GM23338 (cell line): Measurements from ENCODE around the gene HS6ST2. TPM values are rescaled to one million over a fixed set of nuclear protein-coding genes. Genes with fewer than 3 reads are reported as not detected.

Source experiments
- ATAC-seq: fragments of 200-7000 bp; cut with Tn5 transposase; 3 replicates; pipeline ENCODE4 v1.9.1; 2020
- DNase-seq: peaks from one replicate; pipeline ENCODE4 v3.0.0-alpha.2; 2015; ENCODE audit warnings: low spot score
- H2AFZ ChIP-seq: fragments of 200-600 bp; sonication (generic); 2 replicates; pipeline ENCODE4 v1.8.0; 2016; ENCODE audit warnings: antibody characterized with exemption, mild to moderate bottlenecking, moderate library complexity
- H3F3A ChIP-seq: fragments of 200-600 bp; sonication (generic); replicated peaks from 2 replicates; pipeline ENCODE4 v1.8.0; 2017; ENCODE audit warnings: antibody characterized with exemption, mixed run types, low read depth
- H3K27ac ChIP-seq: fragments of 200-600 bp; sonication (generic); 2 replicates; pipeline ENCODE4 v1.6.1; 2016; ENCODE audit warnings: low read depth
- H3K27me3 ChIP-seq: fragments of 200-600 bp; sonication (generic); 2 replicates; pipeline ENCODE4 v1.8.0; 2016; ENCODE audit warnings: mild to moderate bottlenecking, mixed run types, moderate library complexity; ENCODE audit not compliant: insufficient read depth
- H3K36me3 ChIP-seq: fragments of 200-600 bp; sonication (generic); 2 replicates; pipeline ENCODE4 v1.8.0; 2016; ENCODE audit warnings: mild to moderate bottlenecking; ENCODE audit not compliant: insufficient read depth
- H3K4me1 ChIP-seq: fragments of 200-600 bp; sonication (generic); 2 replicates; pipeline ENCODE4 v1.8.0; 2016; ENCODE audit warnings: mild to moderate bottlenecking, moderate library complexity; ENCODE audit not compliant: insufficient read depth
- H3K4me2 ChIP-seq: fragments of 200-600 bp; sonication (generic); 2 replicates; pipeline ENCODE4 v1.7.1; 2017; ENCODE audit warnings: mixed run types
- H3K4me3 ChIP-seq: fragments of 200-600 bp; sonication (generic); 2 replicates; pipeline ENCODE4 v1.6.1; 2016; ENCODE audit warnings: mixed run types
- H3K79me2 ChIP-seq: fragments of 200-600 bp; sonication (generic); replicated peaks from 2 replicates; pipeline ENCODE4 v1.8.0; 2017; ENCODE audit warnings: mild to moderate bottlenecking; ENCODE audit not compliant: insufficient read depth
- H3K9me2 ChIP-seq: fragments of 200-600 bp; sonication (generic); 2 replicates; pipeline ENCODE4 v1.8.0; 2017; ENCODE audit not compliant: insufficient read depth
- H4K20me1 ChIP-seq: fragments of 200-600 bp; sonication (generic); replicated peaks from 2 replicates; pipeline ENCODE4 v1.8.0; 2017; ENCODE audit warnings: mild to moderate bottlenecking; ENCODE audit not compliant: insufficient read depth
- H3K27ac Mint-ChIP-seq: 2 replicates; pipeline ENCODE4 v1.8.0; 2020; ENCODE audit warnings: inconsistent platforms, mild to moderate bottlenecking, moderate library complexity, mixed read lengths
- H3K27me3 Mint-ChIP-seq: 3 replicates; pipeline ENCODE4 v1.8.0; 2022; ENCODE audit warnings: low read depth, mild to moderate bottlenecking, moderate library complexity, mixed read lengths, inconsistent platforms; ENCODE audit not compliant: insufficient read depth, poor library complexity
- H3K36me3 Mint-ChIP-seq: 3 replicates; pipeline ENCODE4 v1.8.0; 2021; ENCODE audit warnings: low read depth, mild to moderate bottlenecking, inconsistent platforms, moderate library complexity, mixed read lengths
- H3K4me1 Mint-ChIP-seq: 3 replicates; pipeline ENCODE4 v1.8.0; 2020; ENCODE audit warnings: mild to moderate bottlenecking, inconsistent platforms, mixed read lengths
- H3K4me3 Mint-ChIP-seq: 3 replicates; pipeline ENCODE4 v1.8.0; 2021; ENCODE audit warnings: moderate library complexity, mild to moderate bottlenecking, inconsistent platforms, mixed read lengths
- H3K9me3 Mint-ChIP-seq: 3 replicates; pipeline ENCODE4 v1.8.0; 2020; ENCODE audit warnings: moderate library complexity, mild to moderate bottlenecking, inconsistent platforms, mixed read lengths
- CREB1 ChIP-seq: fragments of 250-450 bp; sonication (Bioruptor Pico); IDR thresholded peaks from 2 replicates; pipeline ENCODE4 v1.5.0; 2020; ENCODE audit warnings: low read depth, mild to moderate bottlenecking, moderate library complexity
- EZH2 ChIP-seq: fragments of 200-600 bp; sonication (generic); IDR thresholded peaks from one replicate; pipeline ENCODE4 v1.8.0; 2017; ENCODE audit warnings: antibody characterized with exemption, mild to moderate bottlenecking, low read depth; ENCODE audit not compliant: unreplicated experiment
- EZH2phosphoT487 ChIP-seq: fragments of 200-600 bp; sonication (generic); IDR thresholded peaks from one replicate; pipeline ENCODE4 v1.8.1; 2018; ENCODE audit warnings: antibody characterized with exemption; ENCODE audit not compliant: unreplicated experiment
- JUNB ChIP-seq: IDR thresholded peaks from one replicate; pipeline ENCODE4 v1.6.1; 2016; ENCODE audit warnings: antibody characterized with exemption; ENCODE audit not compliant: unreplicated experiment
- NANOG ChIP-seq: IDR thresholded peaks from 2 replicates; pipeline ENCODE4 v1.6.1; 2016; ENCODE audit warnings: antibody characterized with exemption, borderline replicate concordance
- POLR2AphosphoS5 ChIP-seq: IDR thresholded peaks from 2 replicates; pipeline ENCODE4 v1.6.1; 2016; ENCODE audit warnings: antibody characterized with exemption, low read depth
- REST ChIP-seq: IDR thresholded peaks from one replicate; pipeline ENCODE4 v1.6.1; 2018; ENCODE audit warnings: antibody characterized with exemption; ENCODE audit not compliant: unreplicated experiment
- STAT1 ChIP-seq: IDR thresholded peaks from one replicate; pipeline ENCODE4 v1.6.1; 2016; ENCODE audit warnings: antibody characterized with exemption; ENCODE audit not compliant: unreplicated experiment
- ZNF114 ChIP-seq: fragments of 250-450 bp; sonication (Bioruptor Pico); IDR thresholded peaks from 2 replicates; pipeline ENCODE4 v1.5.0; 2020; ENCODE audit warnings: mild to moderate bottlenecking, moderate library complexity
- ZNF331 ChIP-seq: fragments of 250-450 bp; sonication (Bioruptor Pico); IDR thresholded peaks from 2 replicates; pipeline ENCODE4 v1.5.0; 2020; ENCODE audit warnings: low read depth, mild to moderate bottlenecking, moderate library complexity
- polyA plus RNA-seq: library from polyadenylated mRNA; unstranded; fragments of >200 nt; fragmentation: Nextera tagmentation; extraction: Ambion mirVana; gene quantifications from 2 replicates; pipeline ENCODE4 v1.2.1, GENCODE V29; 2016
- total RNA-seq: library from RNA; depleted of rRNA; stranded (reverse); fragments of >200 nt; shearing (Covaris generic); gene quantifications from 2 replicates; pipeline ENCODE4 v1.2.3, GENCODE V29; 2014
- TF ChIP-seq, protein P1 (sequence below): fragments of 250-450 bp; sonication (Bioruptor Pico); IDR thresholded peaks from 2 replicates; pipeline ENCODE4 v1.5.0; 2020; ENCODE audit warnings: mild to moderate bottlenecking, moderate library complexity
- TF ChIP-seq, protein P2 (sequence below): IDR thresholded peaks from 2 replicates; pipeline ENCODE4 v1.6.1; 2016; ENCODE audit warnings: antibody characterized with exemption
- TF ChIP-seq, protein P3 (sequence below), 2 experiments: fragments of 200-600 bp in 1 of 2; sonication (generic) in 1 of 2; conservative IDR thresholded peaks; 2 replicates each; pipeline versions ENCODE4 v1.5.1 to v1.6.1; 2016 to 2017; ENCODE audit warnings: antibody characterized with exemption in 2 of 2, low read depth in 2 of 2, mild to moderate bottlenecking in 2 of 2, moderate library complexity in 1 of 2

HS6ST2 gene
- total and polyA plus RNA-seq, 2 experiments from 2014 or later, result 0.82 to 4.8 TPM

DNA sequence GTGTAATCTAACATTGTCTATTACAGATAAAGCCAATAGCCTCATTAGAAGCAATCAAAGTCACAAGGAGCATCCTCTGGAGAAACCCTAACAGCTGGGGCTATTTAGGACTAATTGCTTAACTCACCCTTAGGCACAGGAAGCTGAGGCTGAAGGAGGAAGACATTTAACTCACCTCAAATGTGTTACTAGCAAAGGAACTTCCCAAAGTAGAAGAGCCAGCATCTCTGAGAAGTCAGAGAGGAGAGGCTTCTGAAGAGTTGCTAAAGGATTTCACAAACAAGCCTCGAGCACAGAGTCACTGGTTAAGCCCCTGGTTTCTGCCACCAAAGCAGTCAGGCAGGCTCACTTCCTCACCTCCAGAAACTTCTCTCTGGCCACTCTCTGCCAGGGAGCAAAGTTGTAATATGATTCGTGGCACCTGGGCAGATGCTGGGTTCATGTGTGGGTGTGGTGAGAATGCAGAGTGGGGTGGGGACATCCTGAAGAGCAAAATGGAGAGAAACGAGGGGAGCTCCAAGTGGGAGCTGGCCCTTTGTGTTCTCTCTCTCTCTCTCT lies 201.3 kb downstream of the HS6ST2 start:
- H3K27ac Mint-ChIP-seq, result no peak overlapping the region
- H3K9me2 ChIP-seq, result no peaks in the 10 kb centered on the region
- TF ChIP-seq, protein P1, sequence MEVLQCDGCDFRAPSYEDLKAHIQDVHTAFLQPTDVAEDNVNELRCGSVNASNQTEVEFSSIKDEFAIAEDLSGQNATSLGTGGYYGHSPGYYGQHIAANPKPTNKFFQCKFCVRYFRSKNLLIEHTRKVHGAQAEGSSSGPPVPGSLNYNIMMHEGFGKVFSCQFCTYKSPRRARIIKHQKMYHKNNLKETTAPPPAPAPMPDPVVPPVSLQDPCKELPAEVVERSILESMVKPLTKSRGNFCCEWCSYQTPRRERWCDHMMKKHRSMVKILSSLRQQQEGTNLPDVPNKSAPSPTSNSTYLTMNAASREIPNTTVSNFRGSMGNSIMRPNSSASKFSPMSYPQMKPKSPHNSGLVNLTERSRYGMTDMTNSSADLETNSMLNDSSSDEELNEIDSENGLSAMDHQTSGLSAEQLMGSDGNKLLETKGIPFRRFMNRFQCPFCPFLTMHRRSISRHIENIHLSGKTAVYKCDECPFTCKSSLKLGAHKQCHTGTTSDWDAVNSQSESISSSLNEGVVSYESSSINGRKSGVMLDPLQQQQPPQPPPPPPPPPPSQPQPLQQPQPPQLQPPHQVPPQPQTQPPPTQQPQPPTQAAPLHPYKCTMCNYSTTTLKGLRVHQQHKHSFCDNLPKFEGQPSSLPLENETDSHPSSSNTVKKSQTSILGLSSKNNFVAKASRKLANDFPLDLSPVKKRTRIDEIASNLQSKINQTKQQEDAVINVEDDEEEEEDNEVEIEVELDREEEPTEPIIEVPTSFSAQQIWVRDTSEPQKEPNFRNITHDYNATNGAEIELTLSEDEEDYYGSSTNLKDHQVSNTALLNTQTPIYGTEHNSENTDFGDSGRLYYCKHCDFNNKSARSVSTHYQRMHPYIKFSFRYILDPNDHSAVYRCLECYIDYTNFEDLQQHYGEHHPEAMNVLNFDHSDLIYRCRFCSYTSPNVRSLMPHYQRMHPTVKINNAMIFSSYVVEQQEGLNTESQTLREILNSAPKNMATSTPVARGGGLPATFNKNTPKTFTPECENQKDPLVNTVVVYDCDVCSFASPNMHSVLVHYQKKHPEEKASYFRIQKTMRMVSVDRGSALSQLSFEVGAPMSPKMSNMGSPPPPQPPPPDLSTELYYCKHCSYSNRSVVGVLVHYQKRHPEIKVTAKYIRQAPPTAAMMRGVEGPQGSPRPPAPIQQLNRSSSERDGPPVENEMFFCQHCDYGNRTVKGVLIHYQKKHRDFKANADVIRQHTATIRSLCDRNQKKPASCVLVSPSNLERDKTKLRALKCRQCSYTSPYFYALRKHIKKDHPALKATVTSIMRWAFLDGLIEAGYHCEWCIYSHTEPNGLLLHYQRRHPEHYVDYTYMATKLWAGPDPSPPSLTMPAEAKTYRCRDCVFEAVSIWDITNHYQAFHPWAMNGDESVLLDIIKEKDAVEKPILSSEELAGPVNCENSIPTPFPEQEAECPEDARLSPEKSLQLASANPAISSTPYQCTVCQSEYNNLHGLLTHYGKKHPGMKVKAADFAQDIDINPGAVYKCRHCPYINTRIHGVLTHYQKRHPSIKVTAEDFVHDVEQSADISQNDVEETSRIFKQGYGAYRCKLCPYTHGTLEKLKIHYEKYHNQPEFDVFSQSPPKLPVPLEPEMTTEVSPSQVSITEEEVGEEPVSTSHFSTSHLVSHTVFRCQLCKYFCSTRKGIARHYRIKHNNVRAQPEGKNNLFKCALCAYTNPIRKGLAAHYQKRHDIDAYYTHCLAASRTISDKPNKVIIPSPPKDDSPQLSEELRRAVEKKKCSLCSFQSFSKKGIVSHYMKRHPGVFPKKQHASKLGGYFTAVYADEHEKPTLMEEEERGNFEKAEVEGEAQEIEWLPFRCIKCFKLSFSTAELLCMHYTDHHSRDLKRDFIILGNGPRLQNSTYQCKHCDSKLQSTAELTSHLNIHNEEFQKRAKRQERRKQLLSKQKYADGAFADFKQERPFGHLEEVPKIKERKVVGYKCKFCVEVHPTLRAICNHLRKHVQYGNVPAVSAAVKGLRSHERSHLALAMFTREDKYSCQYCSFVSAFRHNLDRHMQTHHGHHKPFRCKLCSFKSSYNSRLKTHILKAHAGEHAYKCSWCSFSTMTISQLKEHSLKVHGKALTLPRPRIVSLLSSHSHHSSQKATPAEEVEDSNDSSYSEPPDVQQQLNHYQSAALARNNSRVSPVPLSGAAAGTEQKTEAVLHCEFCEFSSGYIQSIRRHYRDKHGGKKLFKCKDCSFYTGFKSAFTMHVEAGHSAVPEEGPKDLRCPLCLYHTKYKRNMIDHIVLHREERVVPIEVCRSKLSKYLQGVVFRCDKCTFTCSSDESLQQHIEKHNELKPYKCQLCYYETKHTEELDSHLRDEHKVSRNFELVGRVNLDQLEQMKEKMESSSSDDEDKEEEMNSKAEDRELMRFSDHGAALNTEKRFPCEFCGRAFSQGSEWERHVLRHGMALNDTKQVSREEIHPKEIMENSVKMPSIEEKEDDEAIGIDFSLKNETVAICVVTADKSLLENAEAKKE, result no peak
- TF ChIP-seq REST, result no peak
- no peak for TF ChIP-seq STAT1
- no peak for TF ChIP-seq CREB1
- TF ChIP-seq EZH2, result no peak
- no peak for TF ChIP-seq NANOG
- no peak for TF ChIP-seq ZNF114
- no peak for TF ChIP-seq JUNB
- TF ChIP-seq EZH2phosphoT487, result no peak
- TF ChIP-seq, protein P2, sequence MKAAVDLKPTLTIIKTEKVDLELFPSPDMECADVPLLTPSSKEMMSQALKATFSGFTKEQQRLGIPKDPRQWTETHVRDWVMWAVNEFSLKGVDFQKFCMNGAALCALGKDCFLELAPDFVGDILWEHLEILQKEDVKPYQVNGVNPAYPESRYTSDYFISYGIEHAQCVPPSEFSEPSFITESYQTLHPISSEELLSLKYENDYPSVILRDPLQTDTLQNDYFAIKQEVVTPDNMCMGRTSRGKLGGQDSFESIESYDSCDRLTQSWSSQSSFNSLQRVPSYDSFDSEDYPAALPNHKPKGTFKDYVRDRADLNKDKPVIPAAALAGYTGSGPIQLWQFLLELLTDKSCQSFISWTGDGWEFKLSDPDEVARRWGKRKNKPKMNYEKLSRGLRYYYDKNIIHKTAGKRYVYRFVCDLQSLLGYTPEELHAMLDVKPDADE, result no peak
- TF ChIP-seq POLR2AphosphoS5, result no peak
- no peak for TF ChIP-seq ZNF331
- TF ChIP-seq, protein P3, sequence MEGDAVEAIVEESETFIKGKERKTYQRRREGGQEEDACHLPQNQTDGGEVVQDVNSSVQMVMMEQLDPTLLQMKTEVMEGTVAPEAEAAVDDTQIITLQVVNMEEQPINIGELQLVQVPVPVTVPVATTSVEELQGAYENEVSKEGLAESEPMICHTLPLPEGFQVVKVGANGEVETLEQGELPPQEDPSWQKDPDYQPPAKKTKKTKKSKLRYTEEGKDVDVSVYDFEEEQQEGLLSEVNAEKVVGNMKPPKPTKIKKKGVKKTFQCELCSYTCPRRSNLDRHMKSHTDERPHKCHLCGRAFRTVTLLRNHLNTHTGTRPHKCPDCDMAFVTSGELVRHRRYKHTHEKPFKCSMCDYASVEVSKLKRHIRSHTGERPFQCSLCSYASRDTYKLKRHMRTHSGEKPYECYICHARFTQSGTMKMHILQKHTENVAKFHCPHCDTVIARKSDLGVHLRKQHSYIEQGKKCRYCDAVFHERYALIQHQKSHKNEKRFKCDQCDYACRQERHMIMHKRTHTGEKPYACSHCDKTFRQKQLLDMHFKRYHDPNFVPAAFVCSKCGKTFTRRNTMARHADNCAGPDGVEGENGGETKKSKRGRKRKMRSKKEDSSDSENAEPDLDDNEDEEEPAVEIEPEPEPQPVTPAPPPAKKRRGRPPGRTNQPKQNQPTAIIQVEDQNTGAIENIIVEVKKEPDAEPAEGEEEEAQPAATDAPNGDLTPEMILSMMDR (conservative IDR thresholded peaks at IDR 0.05; ENCODE audit: low read depth in 2 of 2), result no peak
- no peaks in the 10 kb centered on the region for H3K79me2 ChIP-seq
- peaks cover 2% of the 10 kb centered on the region for H3K27me3 Mint-ChIP-seq
- no peak overlapping the region for H3K4me3 Mint-ChIP-seq
- peaks cover 8% of the 10 kb centered on the region; the same call in 1 of the 2 replicates for H3K4me1 ChIP-seq
- H4K20me1 ChIP-seq, result no peaks in the 10 kb centered on the region
- no peaks in the 10 kb centered on the region; the same call in 2 of the 3 replicates for H3K36me3 Mint-ChIP-seq
- H3K36me3 ChIP-seq, result no peaks in the 10 kb centered on the region
- H3K27me3 ChIP-seq, result no peaks in the 10 kb centered on the region
- DNase-seq, result no peak
- H3K9me3 Mint-ChIP-seq, result no peaks in the 10 kb centered on the region
- no peak overlapping the region for H3K4me3 ChIP-seq
- no peak overlapping the region for H3K27ac ChIP-seq
- H2AFZ ChIP-seq, result no peak overlapping the region
- ATAC-seq, result no peak
- no peak overlapping the region for H3K4me2 ChIP-seq
- peaks cover 26% of the 10 kb centered on the region for H3K4me1 Mint-ChIP-seq
- no peaks in the 10 kb centered on the region for H3F3A ChIP-seq
